Natural killer cell treated with Interleukin-12 subunit alpha and Interleukin-12 subunit beta and Interleukin-15 and Interleukin-18, amount 100 ng/mL, for 72 hours (primary cell): Measurements from ENCODE around the gene SPTA1. TPM values are rescaled to one million over a fixed set of nuclear protein-coding genes. Genes with fewer than 3 reads are reported as not detected.

ENCODE experiments used
- ATAC-seq, 2 donors: fragments of 150-1000 bp; cut with Tn5 transposase in 1 of 2; sonication (Bioruptor Pico), chemical (Tn5 transposase) in 1 of 2; 2 replicates each; pipeline ENCODE4 v1.10.0; 2021
- DNase-seq: peaks from one replicate; pipeline ENCODE4 v3.0.0; 2022; ENCODE audit warnings: low spot score
- H3K27ac Mint-ChIP-seq, 2 donors: 1 replicate in 1 of 2; 2 replicates in 1 of 2; pipeline ENCODE4 v1.8.0; 2022; ENCODE audit warnings: mixed read lengths in 2 of 2, mild to moderate bottlenecking in 1 of 2, moderate library complexity in 1 of 2
- H3K27me3 Mint-ChIP-seq, 2 donors: 1 replicate in 1 of 2; 2 replicates in 1 of 2; pipeline ENCODE4 v1.8.0; 2022; ENCODE audit warnings: mixed read lengths in 2 of 2
- H3K36me3 Mint-ChIP-seq: one replicate; pipeline ENCODE4 v1.8.0; 2022; ENCODE audit warnings: mixed read lengths
- H3K4me1 Mint-ChIP-seq, 2 donors: 1 replicate in 1 of 2; 2 replicates in 1 of 2; pipeline ENCODE4 v1.8.0; 2022; ENCODE audit warnings: low read depth in 2 of 2, mixed read lengths in 2 of 2, mild to moderate bottlenecking in 1 of 2
- H3K4me3 Mint-ChIP-seq: one replicate; pipeline ENCODE4 v1.8.0; 2022; ENCODE audit warnings: mixed read lengths
- H3K9me3 Mint-ChIP-seq: 2 replicates; pipeline ENCODE4 v1.8.0; 2022; ENCODE audit warnings: mixed read lengths
- total RNA-seq, 2 donors: library from RNA; stranded (reverse); gene quantifications; one replicate each; pipeline ENCODE4 v1.2.3, GENCODE V29; 2022

The SPTA1 gene
- total RNA-seq, 2 donors from 2014 or later, result 0.08 to 0.43 TPM

DNA sequence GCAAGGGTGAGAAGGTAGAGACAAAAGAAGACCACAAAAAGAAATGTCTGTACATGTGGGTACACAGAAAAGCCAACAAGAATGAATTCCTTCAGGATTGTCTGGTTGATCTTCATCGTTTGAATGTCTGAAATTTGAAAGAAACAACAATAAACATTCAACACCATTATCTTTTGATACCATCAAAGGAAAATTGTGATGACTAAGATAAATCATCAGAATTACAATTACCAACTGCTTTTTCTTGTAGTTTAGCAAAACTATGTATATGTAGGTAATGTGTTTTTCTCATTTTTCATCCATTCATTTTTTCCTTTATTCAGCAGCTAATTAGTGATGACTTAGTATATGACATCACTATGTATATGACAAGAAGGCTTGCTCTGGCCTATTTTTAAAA lies 106.8 kb downstream of the SPTA1 start, which contains the start of gene OR10X1:
OR10X1 (minus strand) TSS at position 167 of the 400 bp plus-strand sequence; CDS start at position 167, 0 bp downstream.
- Mint-ChIP-seq H3K27ac (no peak within 1 kb of the TSS), H3K4me3 (no peak within 1 kb of the TSS), H3K9me3 (no peaks in the 10 kb centered on the region), H3K4me1 (no peaks in the 10 kb centered on the region), H3K36me3 (no peaks in the 10 kb centered on the region), H3K27me3 (peaks cover 19 to 26% of the 10 kb centered on the region in 2 donors)
- ATAC-seq (no peak), DNase-seq (no peak)

DNA sequence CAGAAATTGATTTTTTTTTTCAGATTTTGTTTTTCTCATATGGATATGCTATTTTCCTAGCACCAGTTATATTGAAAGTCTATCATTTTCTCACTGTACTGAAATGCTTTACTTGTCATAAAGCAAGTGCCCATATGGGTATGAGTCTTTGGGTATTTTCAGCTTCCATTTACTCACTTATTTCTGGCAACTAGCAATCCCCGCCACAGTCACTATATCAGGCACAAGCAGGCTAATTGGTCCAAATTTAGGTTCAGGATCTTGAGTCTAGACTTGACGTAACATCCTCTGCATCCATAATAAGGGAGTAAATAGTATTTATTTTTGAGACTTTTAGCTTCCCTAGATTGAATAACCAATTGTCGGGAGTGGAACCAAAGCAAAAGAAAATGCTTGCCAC lies 109.0 kb downstream of the SPTA1 start:
- Mint-ChIP-seq H3K27ac (no peak overlapping the region), H3K36me3 (no peaks in the 10 kb centered on the region), H3K4me1 (no peaks in the 10 kb centered on the region), H3K27me3 (peaks cover 21 to 31% of the 10 kb centered on the region in 2 donors), H3K4me3 (no peak overlapping the region), H3K9me3 (no peaks in the 10 kb centered on the region)
- ATAC-seq (no peak), DNase-seq (no peak)

- H3K36me3 Mint-ChIP-seq, result no peaks in the 10 kb centered on the region
- H3K27me3 Mint-ChIP-seq, result peaks cover 44 to 47% of the 10 kb centered on the region in 2 donors
- no peak for ATAC-seq
These were observed 114.3 kb downstream of the SPTA1 start for GRCh38 chr1:158572226-158572625.

GRCh38 chr1:158570480-158570879 lies 116.0 kb downstream of the SPTA1 start, which contains the start of gene OR6P1:
Gene OR6P1, minus strand, starts transcription at chr1:158570580. Its CDS starts 6,976 bp downstream, at chr1:158563604.
- no peaks in the 10 kb centered on the region for H3K36me3 Mint-ChIP-seq
- H3K27me3 Mint-ChIP-seq, result peaks cover 47 to 56% of the 10 kb centered on the region in 2 donors
- no peak within 1 kb of the TSS for H3K27ac Mint-ChIP-seq
- ATAC-seq (no peak), DNase-seq (no peak)
- H3K4me3 Mint-ChIP-seq, result no peak within 1 kb of the TSS
- no peaks in the 10 kb centered on the region for H3K4me1 Mint-ChIP-seq
- H3K9me3 Mint-ChIP-seq, result no peaks in the 10 kb centered on the region

More at GRCh38 chr1:158572226-158572625, 114.3 kb downstream of the SPTA1 start:
- H3K27ac Mint-ChIP-seq, result no peak overlapping the region
- H3K4me3 Mint-ChIP-seq, result no peak overlapping the region
- H3K9me3 Mint-ChIP-seq, result no peaks in the 10 kb centered on the region
- no peaks in the 10 kb centered on the region for H3K4me1 Mint-ChIP-seq
- no peak for DNase-seq

- DNase-seq (no peak), ATAC-seq (no peak)
- peaks cover 24 to 55% of the 10 kb centered on the region in 2 donors for H3K27me3 Mint-ChIP-seq
- no peak overlapping the region for H3K4me3 Mint-ChIP-seq
- H3K27ac Mint-ChIP-seq, result no peak overlapping the region
- no peaks in the 10 kb centered on the region for H3K4me1 Mint-ChIP-seq
- H3K9me3 Mint-ChIP-seq, result no peaks in the 10 kb centered on the region
- no peaks in the 10 kb centered on the region for H3K36me3 Mint-ChIP-seq
These were observed 121.9 kb downstream of the SPTA1 start for GRCh38 chr1:158564608-158565007.

GRCh38 chr1:158563853-158564252 lies 122.7 kb downstream of the SPTA1 start:
- Mint-ChIP-seq H3K27ac (no peak overlapping the region), H3K4me1 (no peaks in the 10 kb centered on the region), H3K4me3 (no peak overlapping the region), H3K9me3 (no peaks in the 10 kb centered on the region), H3K27me3 (peaks cover 28 to 54% of the 10 kb centered on the region in 2 donors), H3K36me3 (no peaks in the 10 kb centered on the region)
- ATAC-seq (no peak), DNase-seq (no peak)

Other genes with a start within 250 kb of the SPTA1 start
- gene OR10K1, start 224.9 kb downstream of the SPTA1 start, total RNA-seq, result not detected
- not detected for gene OR10R2, start 214.5 kb downstream of the SPTA1 start, total RNA-seq
- not detected for gene OR6Y1, start 132.3 kb downstream of the SPTA1 start, total RNA-seq
- not detected for gene OR6P1, start 116.1 kb downstream of the SPTA1 start, total RNA-seq
- gene OR10X1, start 106.8 kb downstream of the SPTA1 start, total RNA-seq, result not detected
- gene OR10Z1, start 81.4 kb downstream of the SPTA1 start, total RNA-seq, result not detected
- gene OR6K2, start 13.9 kb upstream of the SPTA1 start, total RNA-seq, result not detected
- not detected for gene OR6K3, start 34.0 kb upstream of the SPTA1 start, total RNA-seq
- gene OR6K6, start 68.0 kb upstream of the SPTA1 start, total RNA-seq, result not detected
- not detected for gene OR6N1, start 85.5 kb upstream of the SPTA1 start, total RNA-seq
- gene OR6N2, start 94.5 kb upstream of the SPTA1 start, total RNA-seq, result not detected
- gene MNDA, start 144.6 kb upstream of the SPTA1 start, total RNA-seq, result not detected
- 10 to 100 TPM; 47.7 to 64.7 TPM for gene PYHIN1, start 244.8 kb upstream of the SPTA1 start, total RNA-seq